Fibroblast of the aortic adventitia (primary cell): ENCODE data around the gene IL2RA. TPM values are rescaled to one million over a fixed set of nuclear protein-coding genes. Genes with fewer than 3 reads are reported as not detected.

Experiments
- DNase-seq: peaks from one replicate; pipeline ENCODE4 v3.0.0-alpha.2; 2010; ENCODE audit warnings: low read depth
- H3K4me3 ChIP-seq: 2 replicates; pipeline ENCODE4 v1.5.1; 2011; ENCODE audit warnings: low read depth, mild to moderate bottlenecking, control low read depth, low read length, moderate library complexity
- CTCF ChIP-seq: IDR thresholded peaks from 2 replicates; pipeline ENCODE4 v1.5.1; 2011; ENCODE audit warnings: mild to moderate bottlenecking, low read length, control low read depth, inconsistent platforms; ENCODE audit not compliant: insufficient read depth
- total RNA-seq: library from RNA; depleted of rRNA; stranded (reverse); fragments of >200 nt; gene quantifications from 2 replicates; pipeline ENCODE4 v1.2.3, GENCODE V29; 2012; ENCODE audit warnings: low replicate concordance

The IL2RA gene
- total RNA-seq, 1 donor: not detected

- H3K4me3 ChIP-seq: peak overlapping the region; percentile 52
- TF ChIP-seq CTCF: peak; percentile 34
- DNase-seq: peak; percentile 67
These were observed 11.2 kb downstream of the IL2RA start for GRCh38 chr10:6050801-6051445.

- no peak for DNase-seq
- TF ChIP-seq CTCF: no peak
- H3K4me3 ChIP-seq: no peak overlapping the region
These were observed 13.2 kb downstream of the IL2RA start for GRCh38 chr10:6049031-6049400.

GRCh38 chr10:6048281-6049030 lies 13.7 kb downstream of the IL2RA start:
- H3K4me3 ChIP-seq: no peak overlapping the region
- no peak for DNase-seq
- no peak for TF ChIP-seq CTCF

GRCh38 chr10:6047847-6048246 lies 14.3 kb downstream of the IL2RA start:
- TF ChIP-seq CTCF: no peak
- H3K4me3 ChIP-seq: no peak overlapping the region
- DNase-seq: no peak

GRCh38 chr10:6046773-6047611 lies 15.2 kb downstream of the IL2RA start:
- H3K4me3 ChIP-seq: no peak overlapping the region
- no peak for TF ChIP-seq CTCF

GRCh38 chr10:6045878-6046772 lies 16.0 kb downstream of the IL2RA start:
- DNase-seq: no peak
- no peak overlapping the region for H3K4me3 ChIP-seq
- no peak for TF ChIP-seq CTCF

More at GRCh38 chr10:6046773-6047611, 15.2 kb downstream of the IL2RA start:
- DNase-seq: no peak
